ENCODE measurements around the gene CATSPERZ. TPM values are rescaled to one million over a fixed set of nuclear protein-coding genes. Genes with fewer than 3 reads are reported as not detected.

The CATSPERZ gene
- total RNA-seq, 1 donor, result not detected

DNA sequence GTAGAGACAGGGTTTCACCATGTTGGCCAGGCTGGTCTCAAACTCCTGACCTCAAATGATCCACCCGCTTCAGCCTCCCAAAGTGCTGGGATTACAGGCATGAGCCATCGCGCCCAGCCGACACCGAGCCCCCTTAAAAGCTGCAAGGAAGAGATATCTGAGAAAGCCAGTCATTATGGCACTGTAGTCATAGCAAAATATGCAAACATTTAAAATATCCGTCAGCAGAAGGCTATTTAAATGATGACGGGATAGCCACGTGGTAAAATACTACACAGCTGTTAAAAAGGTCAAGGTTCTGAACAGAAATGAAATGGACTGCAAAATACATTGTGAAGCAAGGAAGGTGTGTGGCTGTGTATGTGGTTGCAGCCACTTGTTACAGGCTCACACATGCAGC, 33.4 kb downstream of the CATSPERZ start:
- TF ChIP-seq, protein P1, sequence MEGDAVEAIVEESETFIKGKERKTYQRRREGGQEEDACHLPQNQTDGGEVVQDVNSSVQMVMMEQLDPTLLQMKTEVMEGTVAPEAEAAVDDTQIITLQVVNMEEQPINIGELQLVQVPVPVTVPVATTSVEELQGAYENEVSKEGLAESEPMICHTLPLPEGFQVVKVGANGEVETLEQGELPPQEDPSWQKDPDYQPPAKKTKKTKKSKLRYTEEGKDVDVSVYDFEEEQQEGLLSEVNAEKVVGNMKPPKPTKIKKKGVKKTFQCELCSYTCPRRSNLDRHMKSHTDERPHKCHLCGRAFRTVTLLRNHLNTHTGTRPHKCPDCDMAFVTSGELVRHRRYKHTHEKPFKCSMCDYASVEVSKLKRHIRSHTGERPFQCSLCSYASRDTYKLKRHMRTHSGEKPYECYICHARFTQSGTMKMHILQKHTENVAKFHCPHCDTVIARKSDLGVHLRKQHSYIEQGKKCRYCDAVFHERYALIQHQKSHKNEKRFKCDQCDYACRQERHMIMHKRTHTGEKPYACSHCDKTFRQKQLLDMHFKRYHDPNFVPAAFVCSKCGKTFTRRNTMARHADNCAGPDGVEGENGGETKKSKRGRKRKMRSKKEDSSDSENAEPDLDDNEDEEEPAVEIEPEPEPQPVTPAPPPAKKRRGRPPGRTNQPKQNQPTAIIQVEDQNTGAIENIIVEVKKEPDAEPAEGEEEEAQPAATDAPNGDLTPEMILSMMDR (IDR thresholded peaks at IDR 0.05; ENCODE audit: insufficient read depth, low read depth, low read length), result no peak
- DNase-seq (ENCODE audit: low read depth), result no peak

DNA sequence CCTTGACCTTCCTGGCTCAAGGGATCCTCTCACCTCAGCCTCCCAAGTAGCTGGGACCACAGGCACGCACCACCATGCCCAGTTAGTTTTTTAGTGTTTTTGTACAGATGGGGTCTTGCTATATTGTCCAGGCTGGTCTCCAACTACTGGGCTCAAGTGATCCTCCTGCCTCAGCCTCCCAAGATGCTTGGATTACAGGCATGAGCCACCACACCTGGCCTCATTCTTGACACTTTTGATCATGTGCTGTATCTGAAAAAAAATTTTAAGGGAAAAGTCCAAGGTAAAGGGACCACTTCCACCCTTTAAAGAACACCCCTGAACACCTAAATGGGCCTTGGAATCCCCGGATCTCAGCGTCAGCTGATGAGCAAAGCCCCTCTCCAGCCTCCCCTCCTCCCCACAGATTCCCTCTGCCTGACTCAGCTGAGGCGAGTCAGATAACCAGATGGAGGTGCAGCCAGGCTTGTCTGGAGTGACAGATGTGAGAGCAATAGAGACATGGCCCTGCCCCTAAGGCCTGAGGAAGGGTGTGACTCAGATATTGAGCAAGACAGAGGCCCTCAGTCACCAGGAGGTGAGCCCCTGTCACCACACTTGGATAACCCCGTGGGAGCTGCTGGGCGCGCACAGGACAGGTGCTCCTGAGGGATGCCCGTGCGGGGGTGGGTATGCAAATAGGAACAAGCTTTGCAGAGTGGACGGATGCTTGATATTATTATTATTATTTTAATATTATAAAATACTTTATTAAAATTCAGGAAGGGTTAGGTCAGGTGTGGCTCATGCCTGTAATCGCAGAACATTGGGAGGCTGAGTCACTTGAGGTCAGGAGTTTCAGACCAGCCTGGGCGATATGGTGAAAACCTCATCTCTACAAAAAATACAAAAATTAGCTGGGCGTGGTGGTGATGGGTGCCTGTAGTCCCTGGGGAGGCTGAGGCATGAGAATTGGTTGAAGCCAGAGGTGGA, 34.9 kb downstream of the CATSPERZ start:
- H3K4me3 ChIP-seq (ENCODE audit: low read depth, low read length), result no peak overlapping the region
- TF ChIP-seq, protein P1 (IDR thresholded peaks at IDR 0.05; ENCODE audit: insufficient read depth, low read depth, low read length), result no peak
- DNase-seq (ENCODE audit: low read depth), result peak; percentile 86

More for the DNA sequence above, 33.4 kb downstream of the CATSPERZ start:
- H3K4me3 ChIP-seq (ENCODE audit: low read depth, low read length), result no peak overlapping the region

DNA sequence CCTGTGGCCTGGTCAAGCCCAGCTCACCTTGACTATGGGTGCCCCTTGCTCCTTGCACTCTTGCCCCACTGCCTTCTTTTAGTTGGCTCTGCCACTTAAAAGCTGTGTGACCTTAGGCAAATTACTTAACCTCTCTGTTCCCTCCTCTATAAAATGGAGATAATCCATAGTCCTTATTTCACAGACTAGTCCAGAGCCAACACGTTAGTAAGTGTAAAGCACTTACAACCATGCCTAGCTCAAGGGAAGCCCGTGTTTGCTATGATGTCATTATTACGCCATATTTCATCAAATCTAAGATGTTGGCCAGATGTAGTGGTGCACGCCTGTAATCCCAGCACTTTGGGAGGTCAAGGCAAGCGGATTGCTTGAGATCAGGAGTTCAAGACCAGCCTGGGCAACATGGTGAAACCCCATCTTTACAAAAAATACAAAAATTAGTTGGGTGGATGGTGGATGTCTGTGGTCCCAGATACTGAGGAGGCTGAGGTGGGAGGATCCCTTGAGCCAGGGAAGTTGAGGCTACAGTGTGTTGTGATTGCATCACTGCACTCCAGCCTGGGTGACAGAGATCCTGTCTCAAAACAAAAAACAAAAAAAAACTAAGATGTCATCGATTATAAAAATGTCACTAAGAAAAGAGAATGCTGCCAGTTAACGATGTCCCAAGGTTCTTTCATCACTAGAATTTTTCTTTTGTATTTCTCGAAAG, 37.5 kb downstream of the CATSPERZ start:
- no peak overlapping the region for H3K4me3 ChIP-seq (ENCODE audit: low read depth, low read length)
- TF ChIP-seq, protein P1 (IDR thresholded peaks at IDR 0.05; ENCODE audit: insufficient read depth, low read depth, low read length), result no peak
- peak; percentile 42 for DNase-seq (ENCODE audit: low read depth)

DNA sequence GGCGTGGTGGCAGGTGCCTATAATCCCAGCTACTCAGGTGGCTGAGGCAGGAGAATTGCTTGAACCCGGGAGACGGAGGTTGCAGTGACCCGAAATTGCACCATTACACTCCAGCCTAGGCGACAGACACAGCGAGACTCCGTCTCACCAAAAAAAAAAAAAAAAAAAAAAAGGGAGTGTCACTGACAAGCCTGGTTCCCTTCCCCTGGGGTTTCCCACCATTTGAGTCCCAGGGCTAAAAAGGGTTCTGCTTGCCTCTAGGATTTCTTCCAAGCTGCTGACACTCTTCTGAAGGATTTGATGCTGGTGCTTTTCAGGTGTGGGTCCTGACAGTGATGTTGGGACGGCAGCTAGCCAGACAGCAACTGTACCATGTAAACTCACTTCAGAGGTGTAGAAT, 38.6 kb downstream of the CATSPERZ start:
- TF ChIP-seq, protein P1 (IDR thresholded peaks at IDR 0.05; ENCODE audit: insufficient read depth, low read depth, low read length), result no peak
- no peak for DNase-seq (ENCODE audit: low read depth)
- no peak overlapping the region for H3K4me3 ChIP-seq (ENCODE audit: low read depth, low read length)

DNA sequence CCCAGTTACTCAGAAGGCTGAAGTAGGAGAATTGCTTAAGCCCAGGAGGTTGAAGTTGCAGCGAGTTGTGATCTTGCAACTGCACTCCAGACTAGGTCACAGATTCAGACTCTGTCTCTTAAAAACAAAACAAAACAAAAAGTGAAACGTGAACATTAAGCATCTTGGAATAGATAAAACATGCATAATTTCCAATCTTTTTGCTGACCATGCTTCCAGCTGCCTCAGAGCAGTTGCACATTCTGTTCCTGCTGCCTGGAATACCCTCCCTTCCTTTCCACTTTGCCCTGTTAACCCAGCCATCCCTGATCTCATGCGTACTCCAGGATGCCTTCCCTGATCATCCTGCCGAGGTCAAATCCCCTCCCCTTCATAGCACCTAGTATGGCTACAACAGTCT, 39.1 kb downstream of the CATSPERZ start:
- no peak overlapping the region for H3K4me3 ChIP-seq (ENCODE audit: low read depth, low read length)
- no peak for DNase-seq (ENCODE audit: low read depth)
- TF ChIP-seq, protein P1 (IDR thresholded peaks at IDR 0.05; ENCODE audit: insufficient read depth, low read depth, low read length), result no peak

DNA sequence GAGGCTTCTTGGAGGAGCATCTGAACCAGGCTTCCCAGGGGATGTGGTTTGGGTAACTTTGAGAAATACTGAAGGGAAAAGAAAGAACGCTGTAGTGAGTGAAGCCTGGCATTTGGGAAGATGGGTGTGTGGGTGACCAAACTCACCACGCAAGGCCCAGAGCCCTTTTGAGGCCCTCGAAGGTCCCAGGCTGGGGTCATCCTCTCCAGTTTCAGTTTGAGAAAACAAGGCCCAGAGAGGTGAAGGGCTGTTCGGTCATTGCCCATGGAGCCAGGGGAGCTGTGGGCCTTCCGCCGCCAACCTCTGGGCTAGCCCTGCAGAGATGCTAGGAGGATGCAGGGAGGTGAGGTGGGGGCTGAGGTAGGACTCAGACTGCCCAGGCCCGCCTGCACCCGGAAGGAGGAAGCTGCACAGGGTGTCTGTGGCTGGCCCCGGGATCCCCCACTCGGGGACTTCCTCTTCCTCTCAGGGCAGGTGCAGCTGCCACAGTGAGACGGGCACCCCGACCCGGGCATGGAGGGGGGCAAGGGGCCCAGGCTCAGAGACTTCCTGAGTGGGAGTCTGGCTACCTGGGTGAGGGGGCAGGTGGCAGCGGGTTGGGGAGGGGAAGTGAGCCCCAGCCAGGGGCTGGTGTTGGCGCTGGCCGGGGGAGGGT, 39.7 kb downstream of the CATSPERZ start, which contains the start of gene CCDC88B:
TSS of gene CCDC88B (plus strand) at position 451 of the 655 bp plus-strand sequence. CDS start at position 514, 63 bp downstream.
- TF ChIP-seq, protein P1 (IDR thresholded peaks at IDR 0.05; ENCODE audit: insufficient read depth, low read depth, low read length), result no peak
- no peak for DNase-seq (ENCODE audit: low read depth)
- H3K4me3 ChIP-seq (ENCODE audit: low read depth, low read length), result no peak within 1 kb of the TSS

Measured in fibroblast of villous mesenchyme (primary cell).